IMR-90 (cell line): ENCODE measurements around the gene ERVH48-1.
"Not testable (repeated sequence)": the region's sequence is repeated elsewhere in the genome, so short reads cannot be mapped to it uniquely, and the experiment has no call there.

Experiments used
- CEBPB ChIP-seq: IDR thresholded peaks from 2 replicates; pipeline ENCODE4 v1.6.1; 2012; ENCODE audit warnings: low read depth, low read length, improper control_type of control experiment
- CHD1 ChIP-seq: IDR thresholded peaks from 2 replicates; pipeline ENCODE4 v1.6.1; 2012; ENCODE audit warnings: low read depth, low read length, improper control_type of control experiment
- ELK1 ChIP-seq: fragments of 150-350 bp; IDR thresholded peaks from 2 replicates; pipeline ENCODE4 v1.6.1; 2016; ENCODE audit warnings: low read depth, mild to moderate bottlenecking, low read length, moderate library complexity, borderline replicate concordance
- FOS ChIP-seq: fragments of 150-350 bp; IDR thresholded peaks from 2 replicates; pipeline ENCODE4 v1.6.1; 2016; ENCODE audit warnings: low read depth, low read length
- MXI1 ChIP-seq: IDR thresholded peaks from 2 replicates; pipeline ENCODE4 v1.6.1; 2012; ENCODE audit warnings: low read depth, mild to moderate bottlenecking, low read length, moderate library complexity, borderline replicate concordance
- NFE2L2 ChIP-seq: fragments of 150-350 bp; IDR thresholded peaks from 2 replicates; pipeline ENCODE4 v1.6.1; 2016; ENCODE audit warnings: low read depth, mild to moderate bottlenecking, low read length
- POLR2A ChIP-seq: IDR thresholded peaks from 2 replicates; pipeline ENCODE4 v1.6.1; 2012; ENCODE audit warnings: mild to moderate bottlenecking, low read depth, low read length
- RAD21 ChIP-seq: IDR thresholded peaks from 2 replicates; pipeline ENCODE4 v1.6.1; 2012; ENCODE audit warnings: low read length, improper control_type of control experiment
- USF2 ChIP-seq: fragments of 150-350 bp; IDR thresholded peaks from 2 replicates; pipeline ENCODE4 v1.6.1; 2017; ENCODE audit warnings: mild to moderate bottlenecking, antibody characterized with exemption, low read length, low read depth
- TF ChIP-seq, protein P1 (sequence below): conservative IDR thresholded peaks from 2 replicates; pipeline ENCODE4 v1.5.1; 2012; ENCODE audit warnings: mild to moderate bottlenecking, low read depth, low read length, improper control_type of control experiment

DNA sequence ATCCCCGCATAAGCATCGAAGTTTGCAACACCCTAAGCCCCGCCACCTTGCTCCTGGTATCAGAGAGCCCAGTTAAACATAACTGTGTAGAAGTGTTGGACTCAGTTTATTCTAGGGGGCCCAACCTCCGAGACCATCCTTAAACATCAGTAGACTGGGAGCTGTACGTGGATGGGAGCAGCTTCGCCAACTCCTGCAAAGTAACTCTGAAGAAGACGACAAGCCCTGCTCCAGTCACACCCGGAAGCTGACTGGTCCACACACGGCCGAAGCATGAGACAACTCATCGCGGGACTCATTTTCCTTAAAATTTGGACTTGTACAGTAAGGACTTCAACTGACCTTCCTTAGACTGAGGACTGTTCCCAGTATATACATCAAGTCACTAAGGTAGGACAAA lies 8.5 kb upstream of the ERVH48-1 start:
- not testable (repeated sequence) for TF ChIP-seq RAD21, CEBPB, CHD1, FOS, USF2, POLR2A, NFE2L2, MXI1, ELK1
- TF ChIP-seq, protein P1, sequence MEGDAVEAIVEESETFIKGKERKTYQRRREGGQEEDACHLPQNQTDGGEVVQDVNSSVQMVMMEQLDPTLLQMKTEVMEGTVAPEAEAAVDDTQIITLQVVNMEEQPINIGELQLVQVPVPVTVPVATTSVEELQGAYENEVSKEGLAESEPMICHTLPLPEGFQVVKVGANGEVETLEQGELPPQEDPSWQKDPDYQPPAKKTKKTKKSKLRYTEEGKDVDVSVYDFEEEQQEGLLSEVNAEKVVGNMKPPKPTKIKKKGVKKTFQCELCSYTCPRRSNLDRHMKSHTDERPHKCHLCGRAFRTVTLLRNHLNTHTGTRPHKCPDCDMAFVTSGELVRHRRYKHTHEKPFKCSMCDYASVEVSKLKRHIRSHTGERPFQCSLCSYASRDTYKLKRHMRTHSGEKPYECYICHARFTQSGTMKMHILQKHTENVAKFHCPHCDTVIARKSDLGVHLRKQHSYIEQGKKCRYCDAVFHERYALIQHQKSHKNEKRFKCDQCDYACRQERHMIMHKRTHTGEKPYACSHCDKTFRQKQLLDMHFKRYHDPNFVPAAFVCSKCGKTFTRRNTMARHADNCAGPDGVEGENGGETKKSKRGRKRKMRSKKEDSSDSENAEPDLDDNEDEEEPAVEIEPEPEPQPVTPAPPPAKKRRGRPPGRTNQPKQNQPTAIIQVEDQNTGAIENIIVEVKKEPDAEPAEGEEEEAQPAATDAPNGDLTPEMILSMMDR = not testable (repeated sequence)
